OCI-LY1 (cell line): ENCODE results near the gene ATN1.

Experiments
- H2AFZ ChIP-seq: fragments of 200-600 bp; sonication (generic), shearing (Covaris generic); 2 replicates; pipeline ENCODE4 v1.6.0; 2014; ENCODE audit warnings: antibody characterized with exemption, mild to moderate bottlenecking, low read length
- H3F3A ChIP-seq: fragments of 200-600 bp; sonication (generic), shearing (Covaris generic); 2 replicates; pipeline ENCODE4 v1.6.0; 2014; ENCODE audit warnings: mild to moderate bottlenecking, antibody characterized with exemption, low read length, moderate library complexity; ENCODE audit not compliant: insufficient read depth
- H3K27ac ChIP-seq: fragments of 200-600 bp; sonication (generic); 2 replicates; pipeline ENCODE4 v1.5.1; 2014; ENCODE audit warnings: low read length, mixed run types, mild to moderate bottlenecking, low read depth; ENCODE audit not compliant: poor library complexity, severe bottlenecking
- H3K27me3 ChIP-seq: fragments of 200-600 bp; sonication (generic); 2 replicates; pipeline ENCODE4 v1.6.0; 2014; ENCODE audit warnings: antibody characterized with exemption, mild to moderate bottlenecking, low read length, moderate library complexity; ENCODE audit not compliant: insufficient read depth
- H3K36me3 ChIP-seq: fragments of 200-600 bp; sonication (generic); 2 replicates; pipeline ENCODE4 v1.6.1; 2014; ENCODE audit warnings: mild to moderate bottlenecking, antibody characterized with exemption, low read length, moderate library complexity, mixed read lengths; ENCODE audit not compliant: insufficient read depth
- H3K4me1 ChIP-seq: fragments of 200-600 bp; sonication (generic); 2 replicates; pipeline ENCODE4 v1.5.1; 2014; ENCODE audit warnings: mild to moderate bottlenecking, low read length, moderate library complexity; ENCODE audit not compliant: insufficient read depth, severe bottlenecking
- H3K4me2 ChIP-seq: fragments of 200-600 bp; sonication (generic), shearing (Covaris generic); 2 replicates; pipeline ENCODE4 v1.6.1; 2014; ENCODE audit warnings: low read length
- H3K4me3 ChIP-seq: fragments of 200-600 bp; sonication (generic); 2 replicates; pipeline ENCODE4 v1.5.1; 2014; ENCODE audit warnings: low read length, low read depth, mild to moderate bottlenecking, mixed read lengths; ENCODE audit not compliant: poor library complexity, severe bottlenecking
- H3K79me2 ChIP-seq: fragments of 200-600 bp; shearing (Covaris generic); 2 replicates; pipeline ENCODE4 v1.6.1; 2016; ENCODE audit warnings: mixed run types, low read length, mixed read lengths; ENCODE audit not compliant: insufficient read depth
- H3K9ac ChIP-seq: fragments of 200-600 bp; sonication (generic), shearing (Covaris generic); 2 replicates; pipeline ENCODE4 v1.6.1; 2014; ENCODE audit warnings: mild to moderate bottlenecking, low read length, mixed read lengths
- H3K9me2 ChIP-seq: fragments of 200-600 bp; sonication (generic), shearing (Covaris generic); 2 replicates; pipeline ENCODE4 v1.6.1; 2014; ENCODE audit warnings: low read depth, mild to moderate bottlenecking, low read length, mixed read lengths
- H3K9me3 ChIP-seq: fragments of 200-600 bp; shearing (Covaris generic); 2 replicates; pipeline ENCODE4 v1.6.1; 2014; ENCODE audit warnings: low read length, mixed read lengths
- H4K20me1 ChIP-seq: fragments of 200-600 bp; sonication (generic), shearing (Covaris generic); 2 replicates; pipeline ENCODE4 v1.6.0; 2016; ENCODE audit warnings: mild to moderate bottlenecking, low read length; ENCODE audit not compliant: insufficient read depth
- CTCF ChIP-seq: fragments of 200-600 bp; sonication (generic), shearing (Covaris generic); IDR thresholded peaks from 2 replicates; pipeline ENCODE4 v1.5.1; 2017; ENCODE audit warnings: mild to moderate bottlenecking, antibody characterized with exemption, low read length, moderate library complexity, mixed read lengths
- EZH2 ChIP-seq: fragments of 200-600 bp; sonication (generic), shearing (Covaris generic); IDR thresholded peaks from 2 replicates; pipeline ENCODE4 v1.8.0; 2017; ENCODE audit warnings: borderline replicate concordance, mixed run types, mild to moderate bottlenecking, antibody characterized with exemption, low read length, moderate library complexity, mixed read lengths

ATN1 gene

GRCh38 chr12:6981152-6982052 lies 53.6 kb downstream of the ATN1 start:
- Histone ChIP-seq H3K27me3 (no peaks in the 10 kb centered on the region), H2AFZ (no peak overlapping the region), H3K4me2 (no peak overlapping the region), H3K27ac (no peak overlapping the region), H3K36me3 (peaks cover 91% of the 10 kb centered on the region), H3K4me1 (no peaks in the 10 kb centered on the region), H3F3A (no peaks in the 10 kb centered on the region), H3K9ac (no peak overlapping the region), H3K79me2 (no peaks in the 10 kb centered on the region), H4K20me1 (no peaks in the 10 kb centered on the region), H3K4me3 (no peak overlapping the region), H3K9me3 (no peaks in the 10 kb centered on the region), H3K9me2 (no peaks in the 10 kb centered on the region)
- TF ChIP-seq CTCF (no peak), EZH2 (no peak)

- Histone ChIP-seq H3K79me2 (no peaks in the 10 kb centered on the region), H2AFZ (no peak overlapping the region), H3K9ac (no peak overlapping the region), H3F3A (no peaks in the 10 kb centered on the region), H3K9me3 (no peaks in the 10 kb centered on the region), H3K27me3 (no peaks in the 10 kb centered on the region), H4K20me1 (no peaks in the 10 kb centered on the region), H3K9me2 (no peaks in the 10 kb centered on the region), H3K4me1 (no peaks in the 10 kb centered on the region), H3K27ac (no peak overlapping the region), H3K4me2 (no peak overlapping the region), H3K36me3 (peaks cover 84% of the 10 kb centered on the region), H3K4me3 (no peak overlapping the region)
- TF ChIP-seq EZH2 (no peak), CTCF (no peak)
These were observed 54.8 kb downstream of the ATN1 start for GRCh38 chr12:6982532-6982931.

- TF ChIP-seq EZH2, result no peak
- no peak for TF ChIP-seq CTCF
- H3K4me2 ChIP-seq, result no peak overlapping the region
- H3K79me2 ChIP-seq, result no peaks in the 10 kb centered on the region
- no peak overlapping the region for H2AFZ ChIP-seq
- H3K4me1 ChIP-seq, result no peaks in the 10 kb centered on the region
- no peak overlapping the region for H3K9ac ChIP-seq
- no peaks in the 10 kb centered on the region for H4K20me1 ChIP-seq
- no peak overlapping the region for H3K4me3 ChIP-seq
- H3F3A ChIP-seq, result no peaks in the 10 kb centered on the region
- H3K9me3 ChIP-seq, result no peaks in the 10 kb centered on the region
- H3K27ac ChIP-seq, result no peak overlapping the region
- H3K36me3 ChIP-seq, result peaks cover 65% of the 10 kb centered on the region
- no peaks in the 10 kb centered on the region for H3K27me3 ChIP-seq
- no peaks in the 10 kb centered on the region for H3K9me2 ChIP-seq
These were observed 60.3 kb downstream of the ATN1 start for GRCh38 chr12:6987956-6988553.
